GM21737 (cell line): ENCODE results near the gene FAM13A.
"Not testable (repeated sequence)": the region's sequence is repeated elsewhere in the genome, so short reads cannot be mapped to it uniquely, and the experiment has no call there.

Source experiments
- ATAC-seq: cut with Tn5 transposase; IDR thresholded peaks from one replicate; pipeline ENCODE4 v1.9.1; 2021; ENCODE audit warnings: mild to moderate bottlenecking, moderate library complexity; ENCODE audit not compliant: unreplicated experiment

Gene FAM13A

GRCh38 chr4:89044147-89044900 lies 12.7 kb downstream of the FAM13A start:
- no peak for ATAC-seq

- ATAC-seq, result no peak
Observed at GRCh38 chr4:89042055-89042454, 14.9 kb downstream of the FAM13A start.

GRCh38 chr4:89039730-89040338 lies 17.2 kb downstream of the FAM13A start:
- no peak for ATAC-seq

GRCh38 chr4:89036535-89036934 lies 20.4 kb downstream of the FAM13A start:
- ATAC-seq, result no peak

- ATAC-seq, result no peak
Observed at GRCh38 chr4:89031272-89031671, 25.7 kb downstream of the FAM13A start.

- ATAC-seq, result no peak
Observed at GRCh38 chr4:89029591-89029990, 27.4 kb downstream of the FAM13A start.

- ATAC-seq, result no peak
Observed at GRCh38 chr4:89026542-89026941, 30.4 kb downstream of the FAM13A start.

- ATAC-seq, result peak; percentile 90
Observed at GRCh38 chr4:89024051-89024675, 32.8 kb downstream of the FAM13A start.

GRCh38 chr4:89023140-89023539 lies 33.8 kb downstream of the FAM13A start:
- no peak for ATAC-seq

GRCh38 chr4:89022426-89023128 lies 34.4 kb downstream of the FAM13A start:
- no peak for ATAC-seq

- ATAC-seq, result no peak
Observed at GRCh38 chr4:89021684-89022083, 35.3 kb downstream of the FAM13A start.

- no peak for ATAC-seq
Observed at GRCh38 chr4:89021062-89021461, 35.9 kb downstream of the FAM13A start.

GRCh38 chr4:89014897-89015296 lies 42.1 kb downstream of the FAM13A start:
- ATAC-seq, result not testable (repeated sequence)

- ATAC-seq, result no peak
Observed at GRCh38 chr4:89009761-89010369, 47.1 kb downstream of the FAM13A start.

- ATAC-seq, result no peak
Observed at GRCh38 chr4:89009115-89009514, 47.9 kb downstream of the FAM13A start.

- ATAC-seq, result no peak
Observed at GRCh38 chr4:89008166-89008565, 48.8 kb downstream of the FAM13A start.

GRCh38 chr4:89007338-89007939 lies 49.5 kb downstream of the FAM13A start:
- no peak for ATAC-seq

- no peak for ATAC-seq
Observed at GRCh38 chr4:89006307-89006706, 50.7 kb downstream of the FAM13A start.

- not testable (repeated sequence) for ATAC-seq
Observed at GRCh38 chr4:89005066-89005465, 51.9 kb downstream of the FAM13A start.

GRCh38 chr4:89001647-89002445 lies 55.1 kb downstream of the FAM13A start:
- ATAC-seq, result no peak
